K562 (cell line): ENCODE results near the gene TUBB2A. TPM values are rescaled to one million over a fixed set of nuclear protein-coding genes. Genes with fewer than 3 reads are reported as not detected.
A peak's percentile ranks its signal among the peaks of the same experiment; 100 is the strongest.

Experiments used
- ARHGAP35 ChIP-seq: fragments of 450-650 bp; IDR thresholded peaks from 2 replicates; pipeline ENCODE4 v1.6.1; 2018; ENCODE audit not compliant: partially characterized antibody
- BRD9 ChIP-seq: fragments of 450-650 bp; IDR thresholded peaks from 2 replicates; pipeline ENCODE4 v1.6.1; 2018; ENCODE audit warnings: low read depth; ENCODE audit not compliant: partially characterized antibody
- CREB1 ChIP-seq, 2 experiments: sonication (generic) in 1 of 2; formaldehyde crosslinking in 1 of 2; IDR thresholded peaks; 2 replicates each; pipeline versions ENCODE4 v1.6.1 to v1.8.0; 2012 to 2022; ENCODE audit warnings: inconsistent platforms in 1 of 2, mild to moderate bottlenecking in 1 of 2, missing genetic modification reagents in 1 of 2, moderate library complexity in 1 of 2
- ELF2 ChIP-seq: fragments of 250-450 bp; sonication (Bioruptor Pico); IDR thresholded peaks from 2 replicates; pipeline ENCODE4 v1.5.0; 2021; ENCODE audit warnings: mild to moderate bottlenecking
- GATA2 ChIP-seq: sonication (generic); formaldehyde crosslinking; IDR thresholded peaks from 2 replicates; pipeline ENCODE4 v1.4.0; 2020; ENCODE audit warnings: mild to moderate bottlenecking, missing genetic modification reagents
- HMG20A ChIP-seq: fragments of 450-650 bp; formaldehyde crosslinking; conservative IDR thresholded peaks from 2 replicates; pipeline ENCODE4 v1.4.0; 2020; ENCODE audit warnings: mild to moderate bottlenecking, mixed read lengths
- MAFF ChIP-seq: IDR thresholded peaks from 2 replicates; pipeline ENCODE4 v1.6.1; 2012; ENCODE audit warnings: low read length, improper control_type of control experiment
- MCM3 ChIP-seq: fragments of 450-650 bp; IDR thresholded peaks from 2 replicates; pipeline ENCODE4 v1.6.1; 2016
- MCM7 ChIP-seq, 2 experiments: fragments of 450-650 bp; IDR thresholded peaks; 2 replicates each; pipeline ENCODE4 v1.6.1; 2016 to 2018
- MYBL2 ChIP-seq, 2 experiments: fragments of 450-650 bp in 1 of 2; sonication (generic) in 1 of 2; formaldehyde crosslinking in 1 of 2; IDR thresholded peaks; 2 replicates each; pipeline versions ENCODE4 v1.6.1 to v1.8.1; 2017 to 2022; ENCODE audit warnings: borderline replicate concordance in 1 of 2, inconsistent platforms in 1 of 2, low read depth in 1 of 2, mild to moderate bottlenecking in 1 of 2, missing genetic modification reagents in 1 of 2, moderate library complexity in 1 of 2
- NONO ChIP-seq, 2 experiments: fragments of 200-400 bp in 1 of 2; fragments of 450-650 bp in 1 of 2; formaldehyde crosslinking in 1 of 2; IDR thresholded peaks; 2 replicates each; pipeline ENCODE4 v1.6.1; 2017; ENCODE audit warnings: low read depth in 2 of 2, mild to moderate bottlenecking in 2 of 2, moderate library complexity in 2 of 2, low read length in 1 of 2
- POLR2A ChIP-seq: fragments of 450-650 bp; conservative IDR thresholded peaks from 2 replicates; pipeline ENCODE4 v1.6.1; 2016
- RBBP5 ChIP-seq: fragments of 200-600 bp; sonication (generic); IDR thresholded peaks from 2 replicates; pipeline ENCODE4 v1.6.1; 2012; ENCODE audit warnings: borderline replicate concordance, mild to moderate bottlenecking, low read length, control low read depth, inconsistent platforms; ENCODE audit not compliant: insufficient read depth, poor library complexity, severe bottlenecking
- RFX5 ChIP-seq: IDR thresholded peaks from 2 replicates; pipeline ENCODE4 v1.6.1; 2011; ENCODE audit warnings: low read depth, mild to moderate bottlenecking, improper control_type of control experiment, low read length
- SMARCE1 ChIP-seq: fragments of 450-650 bp; IDR thresholded peaks from 2 replicates; pipeline ENCODE4 v1.7.1; 2016; ENCODE audit warnings: mild to moderate bottlenecking
- SNRNP70 ChIP-seq: fragments of 200-400 bp; formaldehyde crosslinking; optimal IDR thresholded peaks from 2 replicates; pipeline ENCODE3; 2017; ENCODE audit warnings: low read depth, low read length
- ZKSCAN3 ChIP-seq: fragments of 250-450 bp; sonication (Bioruptor Pico); IDR thresholded peaks from 2 replicates; pipeline ENCODE4 v1.4.0; 2020
- ZKSCAN8 ChIP-seq: fragments of 200-800 bp; sonication (Bioruptor generic); IDR thresholded peaks from 2 replicates; pipeline ENCODE4 v1.6.1; 2016; ENCODE audit warnings: missing genetic modification characterization, missing compliant biosample characterization
- ZNF133 ChIP-seq: fragments of 250-450 bp; sonication (Bioruptor Pico); IDR thresholded peaks from 2 replicates; pipeline ENCODE4 v1.4.0; 2020; ENCODE audit warnings: mild to moderate bottlenecking
- polyA plus RNA-seq, 8 experiments: library from polyadenylated mRNA; depleted of rRNA in 4 of 8; stranded (reverse) in 5 of 8; unstranded in 3 of 8; fragments of >200 nt; fragmentation: Nextera tagmentation in 2 of 8; fragmentation: Illumina TruSeq in 1 of 8; extraction: Ambion mirVana in 2 of 8; extraction: Trizol in 1 of 8; gene quantifications; 2 replicates each; pipeline versions ENCODE4 v1.2.1 to v1.2.3, GENCODE V29; 2011 to 2014; ENCODE audit warnings: inconsistent platforms in 1 of 8, missing spikeins in 1 of 8
- total RNA-seq, 7 experiments: library from RNA; depleted of rRNA in 6 of 7; stranded (reverse); fragments of >200 nt in 6 of 7; fragmentation: Illumina TruSeq in 2 of 7; extraction: Trizol in 2 of 7; gene quantifications; 2 replicates each; pipeline versions ENCODE4 v1.2.1 to v1.2.3, GENCODE V29; 2011 to 2021; ENCODE audit warnings: low replicate concordance in 1 of 7
- TF ChIP-seq, protein P1 (sequence below): IDR thresholded peaks from 2 replicates; pipeline ENCODE4 v1.6.1; 2012; ENCODE audit warnings: low read depth, low read length, improper control_type of control experiment, borderline replicate concordance
- TF ChIP-seq, protein P2 (sequence below): fragments of 450-650 bp; IDR thresholded peaks from 2 replicates; pipeline ENCODE4 v1.6.1; 2017; ENCODE audit warnings: antibody characterized with exemption, mild to moderate bottlenecking
- TF ChIP-seq, protein P3 (sequence below): sonication (generic); formaldehyde crosslinking; IDR thresholded peaks from 2 replicates; pipeline ENCODE4 v1.8.0; 2022; ENCODE audit warnings: missing genetic modification reagents, mild to moderate bottlenecking, moderate library complexity, borderline replicate concordance

Gene TUBB2A
- total and polyA plus RNA-seq, 9 of the 15 experiments (the other 6 are each of a cell fraction or from before 2014, with no cell fraction given) = 3.6 to 92.1 (median 45.6) TPM

DNA sequence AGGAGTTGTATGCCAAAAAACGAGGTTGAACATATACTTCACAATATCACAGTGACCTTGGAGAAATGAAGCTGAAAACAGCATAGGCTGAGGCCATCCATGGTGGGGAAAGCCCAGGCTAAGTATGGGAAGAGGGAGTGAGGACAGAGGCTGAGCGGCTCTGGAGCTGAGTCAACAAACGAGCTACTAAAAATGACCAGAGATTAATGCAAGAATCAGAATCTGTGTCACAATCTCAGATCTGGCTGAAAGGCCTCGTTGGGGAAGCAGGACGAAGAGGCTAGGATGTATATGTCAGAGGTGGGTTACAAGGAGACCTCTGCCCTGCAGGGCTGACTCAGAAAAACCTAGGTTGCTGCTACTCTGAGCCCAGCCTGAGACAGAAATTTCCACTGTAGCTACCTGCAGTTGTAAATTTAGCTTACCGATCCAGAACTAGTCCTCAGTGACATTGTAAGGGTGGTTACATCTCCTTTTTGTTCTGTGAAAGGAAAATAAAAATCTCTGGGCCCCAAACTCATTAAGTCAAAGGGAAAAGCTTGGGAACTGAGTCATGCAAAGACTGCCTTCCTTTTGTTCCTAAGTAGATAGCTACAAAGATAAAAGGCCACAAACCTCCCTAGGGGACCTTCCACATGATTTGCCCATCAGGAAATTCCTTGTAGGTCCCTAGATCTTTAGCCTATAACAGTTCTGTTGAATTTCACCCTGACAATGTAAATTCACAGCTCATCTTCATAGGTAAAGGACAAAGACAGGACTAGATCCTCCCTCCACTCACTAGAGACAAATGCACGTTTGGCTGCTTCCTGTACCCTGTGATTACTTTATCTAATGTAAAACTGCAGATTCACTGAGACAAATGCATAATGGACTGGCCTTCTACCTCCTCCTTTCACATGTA is 8.5 kb upstream of the TUBB2A start (continued):
- TF ChIP-seq, protein P1, sequence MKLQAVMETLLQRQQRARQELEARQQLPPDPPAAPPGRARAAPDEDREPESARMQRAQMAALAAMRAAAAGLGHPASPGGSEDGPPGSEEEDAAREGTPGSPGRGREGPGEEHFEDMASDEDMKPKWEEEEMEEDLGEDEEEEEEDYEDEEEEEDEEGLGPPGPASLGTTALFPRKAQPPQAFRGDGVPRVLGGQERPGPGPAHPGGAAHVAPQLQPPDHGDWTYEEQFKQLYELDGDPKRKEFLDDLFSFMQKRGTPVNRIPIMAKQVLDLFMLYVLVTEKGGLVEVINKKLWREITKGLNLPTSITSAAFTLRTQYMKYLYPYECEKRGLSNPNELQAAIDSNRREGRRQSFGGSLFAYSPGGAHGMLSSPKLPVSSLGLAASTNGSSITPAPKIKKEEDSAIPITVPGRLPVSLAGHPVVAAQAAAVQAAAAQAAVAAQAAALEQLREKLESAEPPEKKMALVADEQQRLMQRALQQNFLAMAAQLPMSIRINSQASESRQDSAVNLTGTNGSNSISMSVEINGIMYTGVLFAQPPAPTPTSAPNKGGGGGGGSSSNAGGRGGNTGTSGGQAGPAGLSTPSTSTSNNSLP = peak; percentile 51; the same call in 1 of the 2 replicates
- TF ChIP-seq BRD9 (no peak), SMARCE1 (peak; percentile 75), ARHGAP35 (no peak), RFX5 (no peak), HMG20A (no peak), MYBL2 (IDR thresholded peaks at IDR 0.05; ENCODE audit: low read depth) (no peak), MYBL2 (CRISPR knock-in tag; IDR thresholded peaks at IDR 0.05; ENCODE audit: borderline replicate concordance) (no peak), RBBP5 (no peak), ZKSCAN3 (no peak), ZKSCAN8 (CRISPR knock-in tag) (no peak), MCM7 (IDR thresholded peaks at IDR 0.05) (no peak), MAFF (peak; percentile 10; the same call in 1 of the 2 replicates), GATA2 (CRISPR knock-in tag) (peak; percentile 34; the same call in 1 of the 2 replicates), MCM3 (no peak), ZNF133 (CRISPR knock-in tag) (no peak), NONO (IDR thresholded peaks at IDR 0.05; ENCODE audit: low read depth in 2 of 2, low read length in 1 of 2) (no peak), ELF2 (CRISPR knock-in tag) (peak; percentile 67; the same call in 1 of the 2 replicates), CREB1 (IDR thresholded peaks at IDR 0.05) (no peak), CREB1 (CRISPR knock-in tag; IDR thresholded peaks at IDR 0.05) (no peak), POLR2A (peak; percentile 36; the same call in 1 of the 2 replicates), SNRNP70 (no peak)
- TF ChIP-seq, protein P2, sequence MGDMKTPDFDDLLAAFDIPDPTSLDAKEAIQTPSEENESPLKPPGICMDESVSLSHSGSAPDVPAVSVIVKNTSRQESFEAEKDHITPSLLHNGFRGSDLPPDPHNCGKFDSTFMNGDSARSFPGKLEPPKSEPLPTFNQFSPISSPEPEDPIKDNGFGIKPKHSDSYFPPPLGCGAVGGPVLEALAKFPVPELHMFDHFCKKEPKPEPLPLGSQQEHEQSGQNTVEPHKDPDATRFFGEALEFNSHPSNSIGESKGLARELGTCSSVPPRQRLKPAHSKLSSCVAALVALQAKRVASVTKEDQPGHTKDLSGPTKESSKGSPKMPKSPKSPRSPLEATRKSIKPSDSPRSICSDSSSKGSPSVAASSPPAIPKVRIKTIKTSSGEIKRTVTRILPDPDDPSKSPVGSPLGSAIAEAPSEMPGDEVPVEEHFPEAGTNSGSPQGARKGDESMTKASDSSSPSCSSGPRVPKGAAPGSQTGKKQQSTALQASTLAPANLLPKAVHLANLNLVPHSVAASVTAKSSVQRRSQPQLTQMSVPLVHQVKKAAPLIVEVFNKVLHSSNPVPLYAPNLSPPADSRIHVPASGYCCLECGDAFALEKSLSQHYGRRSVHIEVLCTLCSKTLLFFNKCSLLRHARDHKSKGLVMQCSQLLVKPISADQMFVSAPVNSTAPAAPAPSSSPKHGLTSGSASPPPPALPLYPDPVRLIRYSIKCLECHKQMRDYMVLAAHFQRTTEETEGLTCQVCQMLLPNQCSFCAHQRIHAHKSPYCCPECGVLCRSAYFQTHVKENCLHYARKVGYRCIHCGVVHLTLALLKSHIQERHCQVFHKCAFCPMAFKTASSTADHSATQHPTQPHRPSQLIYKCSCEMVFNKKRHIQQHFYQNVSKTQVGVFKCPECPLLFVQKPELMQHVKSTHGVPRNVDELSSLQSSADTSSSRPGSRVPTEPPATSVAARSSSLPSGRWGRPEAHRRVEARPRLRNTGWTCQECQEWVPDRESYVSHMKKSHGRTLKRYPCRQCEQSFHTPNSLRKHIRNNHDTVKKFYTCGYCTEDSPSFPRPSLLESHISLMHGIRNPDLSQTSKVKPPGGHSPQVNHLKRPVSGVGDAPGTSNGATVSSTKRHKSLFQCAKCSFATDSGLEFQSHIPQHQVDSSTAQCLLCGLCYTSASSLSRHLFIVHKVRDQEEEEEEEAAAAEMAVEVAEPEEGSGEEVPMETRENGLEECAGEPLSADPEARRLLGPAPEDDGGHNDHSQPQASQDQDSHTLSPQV = peak; percentile 79; the same call in 1 of the 2 replicates
- TF ChIP-seq, protein P3, sequence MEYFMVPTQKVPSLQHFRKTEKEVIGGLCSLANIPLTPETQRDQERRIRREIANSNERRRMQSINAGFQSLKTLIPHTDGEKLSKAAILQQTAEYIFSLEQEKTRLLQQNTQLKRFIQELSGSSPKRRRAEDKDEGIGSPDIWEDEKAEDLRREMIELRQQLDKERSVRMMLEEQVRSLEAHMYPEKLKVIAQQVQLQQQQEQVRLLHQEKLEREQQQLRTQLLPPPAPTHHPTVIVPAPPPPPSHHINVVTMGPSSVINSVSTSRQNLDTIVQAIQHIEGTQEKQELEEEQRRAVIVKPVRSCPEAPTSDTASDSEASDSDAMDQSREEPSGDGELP (CRISPR knock-in tag) = no peak
